Activated naive CD8-positive, alpha-beta T cell treated with anti-CD3 and anti-CD28 coated beads, Interleukin-2, amount 50 U/mL, for 16 hours (primary cell): ENCODE data around the gene NGLY1.

ENCODE experiments used
- DNase-seq: peaks from one replicate; pipeline ENCODE4 v3.0.0-alpha.2; 2020; ENCODE audit warnings: low read depth, low spot score

NGLY1 gene, protein sequence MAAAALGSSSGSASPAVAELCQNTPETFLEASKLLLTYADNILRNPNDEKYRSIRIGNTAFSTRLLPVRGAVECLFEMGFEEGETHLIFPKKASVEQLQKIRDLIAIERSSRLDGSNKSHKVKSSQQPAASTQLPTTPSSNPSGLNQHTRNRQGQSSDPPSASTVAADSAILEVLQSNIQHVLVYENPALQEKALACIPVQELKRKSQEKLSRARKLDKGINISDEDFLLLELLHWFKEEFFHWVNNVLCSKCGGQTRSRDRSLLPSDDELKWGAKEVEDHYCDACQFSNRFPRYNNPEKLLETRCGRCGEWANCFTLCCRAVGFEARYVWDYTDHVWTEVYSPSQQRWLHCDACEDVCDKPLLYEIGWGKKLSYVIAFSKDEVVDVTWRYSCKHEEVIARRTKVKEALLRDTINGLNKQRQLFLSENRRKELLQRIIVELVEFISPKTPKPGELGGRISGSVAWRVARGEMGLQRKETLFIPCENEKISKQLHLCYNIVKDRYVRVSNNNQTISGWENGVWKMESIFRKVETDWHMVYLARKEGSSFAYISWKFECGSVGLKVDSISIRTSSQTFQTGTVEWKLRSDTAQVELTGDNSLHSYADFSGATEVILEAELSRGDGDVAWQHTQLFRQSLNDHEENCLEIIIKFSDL

DNA sequence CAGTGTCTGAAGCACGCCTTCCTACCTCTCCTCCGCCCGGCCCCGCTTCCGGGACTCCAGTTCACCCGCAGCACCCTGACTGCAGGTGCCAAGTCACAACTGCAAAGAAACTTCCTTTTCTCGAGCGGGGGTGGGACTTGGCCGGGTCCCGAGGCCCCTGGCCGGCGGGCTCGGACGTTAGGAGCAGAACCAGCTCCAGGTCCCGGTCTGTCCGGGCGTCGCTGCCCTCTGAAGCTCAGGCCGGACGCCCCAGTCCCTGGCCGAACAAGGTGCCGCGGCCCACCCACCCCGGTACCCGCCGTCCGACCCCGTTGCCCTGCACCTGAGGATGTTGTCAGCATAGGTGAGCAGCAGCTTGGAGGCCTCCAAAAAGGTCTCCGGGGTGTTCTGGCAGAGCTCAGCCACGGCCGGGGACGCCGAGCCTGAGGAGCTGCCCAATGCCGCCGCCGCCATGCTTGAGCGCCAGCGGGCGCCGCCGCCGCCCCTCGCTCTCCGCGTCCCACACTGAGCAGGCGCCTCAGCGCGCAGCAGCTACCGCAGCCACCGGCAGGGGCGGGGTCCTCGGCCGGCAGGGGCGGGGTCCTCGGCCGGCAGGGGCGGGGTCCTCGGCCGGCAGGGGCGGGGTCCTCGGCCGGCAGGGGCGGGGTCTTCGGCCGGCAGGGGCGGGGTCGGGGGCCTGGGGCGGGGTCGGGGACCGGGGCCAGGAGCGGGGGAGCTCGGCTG lies at the start of gene NGLY1:
NGLY1 (minus strand) TSS at position 506 of the 723 bp plus-strand sequence; CDS start at position 453, 53 bp downstream.
- DNase-seq = peak; percentile 64

DNA sequence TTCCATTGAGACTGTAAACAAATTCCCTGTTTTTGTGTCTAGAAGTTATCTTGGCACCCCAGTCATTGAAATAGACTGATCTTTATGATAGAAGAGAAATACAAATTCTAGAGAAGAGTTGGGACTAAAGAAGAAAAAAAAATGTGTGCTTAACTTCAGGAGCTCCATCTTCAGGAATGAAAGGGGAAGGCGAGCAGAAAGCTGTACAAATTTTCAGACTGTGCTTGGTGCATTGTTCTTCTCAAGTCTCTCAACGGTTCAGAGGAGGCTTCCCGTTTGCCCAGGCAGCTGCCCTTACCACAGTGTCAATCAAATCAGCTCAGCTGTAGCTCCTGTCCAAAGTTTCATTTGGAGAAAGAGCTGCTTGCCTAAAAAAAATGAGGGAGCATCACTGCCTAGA lies 48.3 kb upstream of the NGLY1 start:
- no peak for DNase-seq

DNA sequence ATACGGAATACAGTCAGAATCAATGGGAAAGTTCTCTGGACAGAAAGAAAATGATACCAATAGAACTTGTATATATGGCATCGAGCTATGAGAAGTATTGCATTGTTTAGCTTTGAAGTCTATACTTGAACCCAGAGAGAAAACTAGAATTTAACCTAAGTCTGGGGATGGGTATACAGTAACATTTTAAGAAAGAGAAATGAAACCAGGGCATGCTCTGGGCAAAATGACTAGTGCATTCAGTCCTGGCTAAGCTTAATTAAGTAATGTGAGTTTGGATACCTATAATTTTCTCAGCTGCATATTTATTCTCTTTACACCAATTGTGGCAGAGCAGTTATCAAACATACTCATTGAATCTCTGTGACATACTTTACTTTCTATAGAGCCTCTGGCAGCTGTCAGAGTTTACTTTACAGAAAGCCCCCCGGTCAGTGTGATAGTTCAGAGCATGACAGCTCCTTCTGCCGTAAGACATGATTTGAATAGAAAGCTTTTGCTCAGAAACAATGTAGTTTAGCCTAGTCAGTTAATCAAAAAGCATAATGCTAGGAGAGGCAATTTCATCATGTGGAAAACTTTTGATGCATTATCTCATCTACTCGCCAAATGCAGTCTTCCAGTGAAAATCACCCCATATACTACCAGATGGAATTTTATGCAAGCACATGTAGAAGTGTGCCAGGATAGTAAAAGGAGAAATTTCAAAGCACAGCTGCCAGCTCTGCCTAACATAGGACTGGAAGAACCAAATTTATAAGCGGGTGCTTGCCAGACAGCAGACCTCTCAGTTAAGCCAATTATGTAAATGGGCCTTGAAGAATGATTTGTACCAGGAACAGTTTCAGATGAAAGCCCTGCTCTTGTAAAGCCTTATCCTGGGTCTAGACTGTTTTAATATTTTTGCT lies 47.4 kb upstream of the NGLY1 start:
- no peak for DNase-seq

DNA sequence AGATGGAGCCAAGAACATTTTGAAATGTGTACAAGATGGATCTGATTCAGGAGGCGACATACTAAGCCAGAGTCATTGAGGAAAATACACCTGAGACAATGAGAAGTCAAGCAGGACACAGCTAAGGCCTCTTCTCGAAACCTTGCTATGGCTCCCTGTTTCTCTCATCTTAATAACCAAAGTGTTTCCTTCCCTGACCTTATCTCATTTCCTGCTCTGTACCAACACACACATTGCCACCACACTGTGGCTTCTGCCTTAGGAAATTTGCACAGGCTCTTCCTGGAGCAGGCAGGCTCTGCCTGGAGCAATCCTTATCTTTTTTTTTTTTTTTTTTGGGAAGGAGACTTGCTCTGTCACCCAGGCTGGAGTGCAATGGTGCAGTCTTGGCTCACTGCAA lies 43.3 kb upstream of the NGLY1 start:
- no peak for DNase-seq

DNA sequence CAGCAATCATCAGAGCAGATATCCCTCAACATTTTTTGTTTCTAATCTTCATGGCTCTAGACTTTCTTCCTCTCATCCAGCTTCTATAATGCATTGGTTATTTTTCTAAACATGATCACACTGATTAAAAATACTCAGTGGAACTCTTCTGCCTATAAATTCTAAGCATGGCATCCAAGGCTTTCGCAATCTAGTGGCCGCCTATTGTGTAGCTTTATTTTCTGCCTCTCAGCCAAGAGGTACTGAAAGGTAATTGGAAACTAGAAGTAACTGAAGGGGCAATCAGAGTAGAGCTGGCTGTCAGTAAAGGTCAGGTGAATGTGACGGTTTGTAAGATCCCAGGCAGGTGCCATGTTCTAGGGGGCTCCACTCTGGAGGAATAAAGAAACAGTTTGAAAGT lies 40.1 kb upstream of the NGLY1 start:
- DNase-seq = no peak

DNA sequence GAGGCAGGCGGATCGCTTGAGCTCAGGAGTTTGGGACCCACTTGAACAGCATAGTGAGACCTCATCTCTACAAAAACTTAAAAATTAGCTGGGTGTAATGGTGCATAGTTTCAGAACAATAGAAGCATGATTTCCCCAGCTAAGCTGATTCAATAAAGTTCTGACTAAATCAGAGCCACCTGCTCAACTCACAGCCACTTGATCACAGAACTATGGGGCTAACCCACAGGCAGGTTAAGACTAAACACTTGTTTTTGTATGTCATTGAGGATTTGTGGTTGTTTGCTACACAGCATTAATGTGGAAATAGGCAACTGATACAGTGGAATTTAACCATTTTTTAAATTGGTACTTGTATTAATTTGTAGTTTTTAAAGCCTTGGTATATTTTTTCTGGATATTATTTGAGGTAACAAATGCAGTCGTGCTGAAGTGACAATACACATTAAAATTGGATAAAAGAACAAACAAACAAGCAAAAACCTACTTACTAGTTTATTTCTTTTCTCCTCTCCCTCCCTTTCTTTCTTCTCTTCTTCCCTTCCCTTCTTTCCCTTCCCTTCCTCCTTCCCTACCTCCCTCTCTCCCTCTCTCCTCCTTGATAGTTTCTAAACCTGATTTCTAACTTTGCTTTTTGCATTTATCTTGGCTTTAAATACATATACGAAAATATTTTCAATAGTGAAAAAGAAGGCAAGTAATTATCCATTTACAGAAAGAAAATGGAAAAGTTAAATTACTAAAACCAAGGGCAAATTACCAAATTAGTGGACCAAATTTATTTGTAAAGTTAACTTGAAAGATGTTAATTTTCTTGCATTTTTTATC lies 38.7 kb upstream of the NGLY1 start:
- no peak for DNase-seq

DNA sequence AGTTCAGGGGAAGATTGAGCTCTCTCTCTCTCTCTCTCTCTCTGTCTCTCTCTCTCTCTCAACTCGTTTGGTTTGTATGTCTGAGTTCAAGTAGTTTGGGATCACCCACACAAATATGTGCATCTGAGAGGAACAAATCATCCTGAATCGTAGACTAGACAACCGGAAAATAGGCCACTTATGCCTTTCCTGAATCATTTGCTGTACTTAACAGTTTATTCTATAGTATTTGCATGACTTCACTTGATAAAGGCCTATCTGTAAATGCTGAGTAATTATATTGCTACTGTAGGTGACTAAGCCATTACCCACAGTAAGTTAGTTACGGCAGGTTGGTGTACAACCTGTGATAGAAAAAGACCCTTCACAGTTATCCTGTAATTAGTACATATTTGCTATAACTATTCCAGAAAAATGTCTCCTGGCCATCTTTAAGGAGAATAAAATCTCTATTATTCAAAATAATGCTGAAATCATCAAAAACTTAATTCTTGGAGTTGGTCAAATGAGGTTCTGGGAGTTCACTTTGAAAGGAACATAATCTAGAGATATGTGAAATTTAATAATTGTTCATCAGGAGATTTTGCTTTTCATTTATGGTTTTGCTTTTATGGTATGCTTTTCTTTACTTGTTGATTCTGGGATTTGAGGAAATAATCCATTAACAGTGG lies 37.7 kb upstream of the NGLY1 start:
- no peak for DNase-seq

DNA sequence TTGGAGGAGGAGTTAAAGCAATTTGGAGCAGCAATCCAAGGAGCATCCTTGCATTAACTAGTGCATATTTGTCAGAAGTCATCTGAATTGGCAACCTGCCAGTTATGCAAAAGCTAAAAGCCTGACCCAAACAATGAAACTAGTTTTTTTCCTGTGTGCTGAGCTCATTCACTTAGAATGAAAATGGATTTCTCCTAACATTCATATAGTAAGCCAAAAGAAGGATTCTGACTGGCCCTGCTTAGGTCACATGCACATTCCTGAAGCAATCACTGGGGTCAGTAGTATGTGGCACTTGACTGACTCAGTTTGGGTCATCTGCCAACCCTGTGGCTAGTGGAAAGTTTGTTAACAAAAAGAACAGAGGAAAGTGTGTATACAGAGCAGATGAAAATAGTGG lies 37.1 kb upstream of the NGLY1 start:
- DNase-seq = no peak

DNA sequence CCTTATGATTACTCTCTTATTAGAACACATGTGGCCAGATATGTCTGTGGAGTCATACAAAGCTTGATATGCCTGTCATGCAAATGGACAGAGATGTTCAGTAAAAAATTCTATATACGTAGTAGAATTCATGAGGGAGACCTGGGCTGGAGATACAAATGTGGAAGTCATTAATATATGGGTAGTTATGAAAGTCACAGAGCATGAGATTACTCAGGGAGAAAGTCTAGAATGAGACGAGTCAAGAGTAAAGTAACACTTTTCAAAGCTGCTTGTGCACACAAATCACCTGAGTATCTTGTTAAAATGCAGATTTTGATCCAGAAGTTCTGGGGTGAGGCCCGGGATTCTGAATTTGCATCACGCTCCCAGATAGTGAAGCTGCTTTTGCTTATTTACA lies 35.1 kb upstream of the NGLY1 start:
- no peak for DNase-seq

DNA sequence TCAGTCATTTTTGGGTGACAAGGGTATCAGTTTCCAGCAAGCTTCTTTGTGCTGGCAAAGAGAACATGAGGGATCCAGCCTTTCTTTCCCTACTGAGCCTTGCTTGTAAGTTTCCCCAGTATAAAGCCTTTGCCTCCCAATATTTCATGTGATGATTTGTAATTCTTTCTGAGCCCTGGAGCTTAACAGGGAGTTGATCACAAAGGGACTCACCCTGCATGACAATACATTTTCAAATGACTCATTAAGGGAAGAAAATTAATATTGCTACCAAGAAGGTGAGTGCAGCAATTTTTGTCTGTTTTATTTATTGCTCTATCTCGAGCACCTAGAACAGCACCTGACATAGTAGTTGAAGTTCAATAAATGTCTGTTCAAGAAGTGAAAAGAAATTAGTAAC lies 34.4 kb upstream of the NGLY1 start:
- DNase-seq = no peak

DNA sequence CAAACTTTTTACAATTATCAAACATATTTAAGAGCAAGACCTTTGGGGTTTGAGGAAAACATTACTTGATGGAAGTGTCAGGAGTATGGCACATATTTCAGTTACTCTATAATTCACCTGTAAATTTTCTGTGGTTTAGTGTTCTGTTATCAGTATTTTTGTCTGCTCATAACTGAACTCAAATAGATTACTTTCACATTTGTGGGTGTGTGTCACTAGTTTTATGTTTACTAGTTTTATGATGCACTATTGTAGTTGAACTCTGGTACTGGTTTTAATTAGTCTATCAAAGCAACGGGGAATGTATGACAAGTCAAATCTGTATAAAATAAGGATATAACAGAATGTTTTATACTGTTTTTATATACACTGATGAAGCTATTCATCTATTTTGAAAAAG lies 33.9 kb upstream of the NGLY1 start:
- no peak for DNase-seq

DNA sequence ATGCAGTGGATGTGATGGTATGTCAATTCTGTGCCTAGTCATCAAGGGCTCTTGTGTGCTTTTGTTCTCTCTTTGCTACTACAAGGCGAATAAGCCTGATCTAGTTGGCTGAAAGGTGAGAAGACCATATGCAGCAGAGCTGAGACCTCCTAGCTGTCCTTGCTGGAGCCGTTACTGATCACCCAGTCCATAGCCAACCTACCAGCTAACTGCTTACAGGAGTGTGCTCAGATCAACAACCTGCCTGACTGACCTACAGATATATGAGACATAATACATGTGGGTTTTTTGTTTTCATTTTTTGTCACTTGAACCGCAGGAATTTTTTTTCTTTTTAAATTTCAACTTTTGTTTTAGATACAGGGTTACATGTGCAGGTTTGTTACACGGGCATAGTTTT lies 29.4 kb upstream of the NGLY1 start:
- no peak for DNase-seq

DNA sequence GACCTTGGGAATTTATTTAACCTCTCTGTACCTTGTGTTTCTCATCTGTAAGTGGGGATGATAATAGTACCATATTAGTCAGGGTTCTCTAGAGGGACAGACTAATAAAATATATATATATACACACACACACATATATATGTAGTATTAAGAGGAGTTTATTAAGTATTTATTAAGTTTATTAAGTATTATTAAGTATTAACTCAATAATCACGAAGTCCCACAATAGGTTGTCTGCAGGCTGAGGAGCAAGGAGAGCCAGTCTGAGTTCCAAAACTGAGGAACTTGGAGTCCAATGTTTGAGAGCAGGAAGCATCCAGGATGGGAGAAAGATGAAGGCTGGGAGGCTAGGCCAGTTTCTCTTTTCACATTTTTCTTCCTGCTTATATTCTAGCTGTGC lies 21.4 kb upstream of the NGLY1 start:
- no peak for DNase-seq

DNA sequence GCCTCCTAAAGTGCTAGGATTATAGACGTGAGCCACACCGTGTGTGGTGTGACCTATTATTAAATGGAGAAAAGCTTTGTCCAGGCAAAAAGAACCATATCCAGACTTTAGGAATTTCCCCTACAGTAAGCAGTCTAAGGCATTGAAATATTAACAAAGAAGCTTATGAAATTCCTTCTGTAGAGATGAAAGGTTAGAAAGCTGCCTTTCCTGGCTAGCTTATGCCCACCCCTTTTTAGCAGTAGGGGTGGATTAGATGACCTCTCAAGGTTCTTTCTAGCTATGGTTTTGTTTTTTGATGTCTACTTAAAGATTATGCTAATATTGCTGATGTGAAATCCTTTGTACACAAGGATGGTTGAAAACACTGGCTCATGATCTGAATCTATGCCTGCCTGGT lies 20.6 kb upstream of the NGLY1 start:
- no peak for DNase-seq

DNA sequence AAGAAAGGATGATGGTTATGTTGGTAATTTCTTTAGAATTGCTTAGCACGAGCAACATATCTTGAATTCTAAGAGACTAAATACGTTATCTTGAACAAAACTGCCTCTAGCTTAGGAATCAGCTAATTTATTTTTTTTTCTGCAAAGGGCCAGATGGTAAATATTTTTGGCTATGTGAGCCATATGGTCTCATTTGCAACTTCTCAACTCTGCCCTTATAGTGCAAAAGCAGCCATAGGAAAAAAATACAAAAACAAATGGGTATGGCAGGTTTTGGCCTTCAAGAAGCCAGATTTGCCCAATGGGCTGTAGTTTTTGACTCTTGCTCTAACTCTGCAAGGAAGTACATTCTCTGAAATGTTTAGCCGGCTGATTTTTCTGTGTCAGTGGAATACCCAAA lies 18.5 kb upstream of the NGLY1 start:
- DNase-seq = no peak

DNA sequence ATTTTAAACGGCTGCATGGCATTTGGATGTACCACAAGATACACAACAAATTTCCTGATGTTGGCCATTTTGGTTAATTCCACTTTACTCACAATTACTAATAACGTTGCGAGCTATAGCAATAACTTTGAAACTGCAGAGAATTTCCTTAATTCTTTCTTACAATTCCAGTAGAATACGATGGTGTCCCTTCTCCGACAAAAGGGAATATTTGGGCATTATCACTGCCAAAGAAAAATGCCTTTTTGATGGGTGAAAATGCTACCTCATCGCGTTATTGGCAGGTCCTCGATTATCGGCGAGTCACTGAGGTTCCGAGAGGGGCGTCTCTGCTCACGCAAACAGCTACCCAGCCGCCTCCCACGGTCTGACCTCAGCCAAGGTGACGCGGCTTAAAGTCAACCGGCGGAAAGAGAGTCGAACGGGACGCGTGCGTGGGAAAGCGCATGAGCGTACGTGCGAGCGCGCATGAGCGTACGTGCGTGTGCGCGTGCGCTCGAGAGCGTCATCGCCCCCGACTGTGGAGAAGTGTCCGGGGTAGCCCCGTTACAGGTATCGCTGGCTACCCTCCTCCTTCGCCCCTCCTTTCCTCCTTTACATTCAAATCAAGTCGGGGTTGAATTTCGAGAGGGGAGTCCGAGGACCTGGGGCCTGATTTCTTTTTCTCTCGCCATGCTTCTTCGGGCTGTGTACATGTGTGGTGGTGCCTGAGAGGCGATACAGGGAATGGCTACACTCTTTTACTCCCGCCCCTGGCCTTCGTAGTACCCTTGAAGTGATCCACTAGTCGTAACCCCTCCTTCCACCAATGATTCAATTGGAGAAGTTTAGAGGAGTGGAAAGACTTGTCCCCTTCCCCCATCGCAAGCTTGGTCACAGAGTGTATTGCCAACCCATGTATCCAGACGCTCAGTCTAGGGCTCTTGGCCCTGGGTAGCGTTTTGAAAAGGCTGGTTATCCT lies 6.6 kb upstream of the NGLY1 start, which contains the start of gene OXSM:
OXSM (plus strand) TSS at position 495 of the 961 bp plus-strand sequence. CDS start 931 bp downstream, outside the sequence.
- DNase-seq = peak; percentile 89

DNA sequence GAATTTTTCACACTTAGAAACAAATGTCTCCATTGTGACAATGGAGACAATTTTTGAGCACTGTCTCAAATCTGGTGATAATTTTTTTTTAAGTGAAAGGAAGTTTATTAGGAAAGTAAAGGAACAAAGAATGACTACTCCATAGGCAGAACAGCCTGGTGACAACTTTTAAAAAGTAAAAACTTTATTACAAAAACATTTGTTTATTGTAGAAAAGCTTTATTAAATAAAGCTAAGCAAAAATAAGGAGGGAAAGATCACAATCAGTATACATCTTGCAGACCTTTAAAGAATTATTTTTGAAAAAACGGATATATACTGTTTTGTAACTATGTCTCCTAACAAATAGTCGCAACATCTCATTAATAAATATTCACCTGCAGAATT lies 6.0 kb upstream of the NGLY1 start:
- no peak for DNase-seq

DNA sequence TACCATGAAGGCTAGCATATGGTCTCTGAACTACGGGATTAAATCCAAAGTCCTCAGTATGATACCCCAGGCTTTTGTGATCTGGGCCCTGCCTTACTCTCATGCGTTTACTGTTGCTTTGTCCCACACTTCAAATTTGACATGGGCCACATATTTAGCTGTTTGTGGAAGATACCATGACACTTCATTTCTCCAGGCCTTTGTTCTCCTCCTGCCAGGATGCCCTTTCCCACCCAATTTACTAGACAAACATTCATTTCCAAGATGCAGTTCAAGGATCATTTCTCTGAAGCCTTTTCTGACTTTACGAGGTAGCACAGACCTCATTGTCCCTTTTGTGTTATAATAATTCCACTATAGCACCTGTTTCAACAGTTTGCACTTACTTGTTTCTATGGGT lies 4.4 kb upstream of the NGLY1 start:
- no peak for DNase-seq

DNA sequence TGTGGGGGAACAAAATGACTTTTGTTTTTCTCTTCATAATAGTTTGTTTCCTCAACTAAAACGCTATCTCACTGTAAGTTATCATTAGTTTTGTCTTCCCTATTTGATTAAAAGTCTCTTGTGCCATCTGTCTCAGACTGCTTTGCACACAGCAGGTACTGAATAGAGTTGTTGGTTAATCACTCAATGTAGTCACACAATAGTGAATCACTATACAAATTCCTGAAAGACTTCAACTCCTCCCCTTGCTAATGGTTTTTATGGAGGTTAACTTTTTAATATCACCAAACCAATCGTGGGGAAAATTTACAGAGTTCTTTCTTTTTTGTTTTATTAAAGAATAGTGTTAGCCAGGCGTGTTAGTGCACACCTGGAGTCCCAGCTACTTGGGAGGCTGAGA lies 2.6 kb upstream of the NGLY1 start:
- DNase-seq = no peak
